ENCODE results near the gene DOCK3.

Gene DOCK3, protein sequence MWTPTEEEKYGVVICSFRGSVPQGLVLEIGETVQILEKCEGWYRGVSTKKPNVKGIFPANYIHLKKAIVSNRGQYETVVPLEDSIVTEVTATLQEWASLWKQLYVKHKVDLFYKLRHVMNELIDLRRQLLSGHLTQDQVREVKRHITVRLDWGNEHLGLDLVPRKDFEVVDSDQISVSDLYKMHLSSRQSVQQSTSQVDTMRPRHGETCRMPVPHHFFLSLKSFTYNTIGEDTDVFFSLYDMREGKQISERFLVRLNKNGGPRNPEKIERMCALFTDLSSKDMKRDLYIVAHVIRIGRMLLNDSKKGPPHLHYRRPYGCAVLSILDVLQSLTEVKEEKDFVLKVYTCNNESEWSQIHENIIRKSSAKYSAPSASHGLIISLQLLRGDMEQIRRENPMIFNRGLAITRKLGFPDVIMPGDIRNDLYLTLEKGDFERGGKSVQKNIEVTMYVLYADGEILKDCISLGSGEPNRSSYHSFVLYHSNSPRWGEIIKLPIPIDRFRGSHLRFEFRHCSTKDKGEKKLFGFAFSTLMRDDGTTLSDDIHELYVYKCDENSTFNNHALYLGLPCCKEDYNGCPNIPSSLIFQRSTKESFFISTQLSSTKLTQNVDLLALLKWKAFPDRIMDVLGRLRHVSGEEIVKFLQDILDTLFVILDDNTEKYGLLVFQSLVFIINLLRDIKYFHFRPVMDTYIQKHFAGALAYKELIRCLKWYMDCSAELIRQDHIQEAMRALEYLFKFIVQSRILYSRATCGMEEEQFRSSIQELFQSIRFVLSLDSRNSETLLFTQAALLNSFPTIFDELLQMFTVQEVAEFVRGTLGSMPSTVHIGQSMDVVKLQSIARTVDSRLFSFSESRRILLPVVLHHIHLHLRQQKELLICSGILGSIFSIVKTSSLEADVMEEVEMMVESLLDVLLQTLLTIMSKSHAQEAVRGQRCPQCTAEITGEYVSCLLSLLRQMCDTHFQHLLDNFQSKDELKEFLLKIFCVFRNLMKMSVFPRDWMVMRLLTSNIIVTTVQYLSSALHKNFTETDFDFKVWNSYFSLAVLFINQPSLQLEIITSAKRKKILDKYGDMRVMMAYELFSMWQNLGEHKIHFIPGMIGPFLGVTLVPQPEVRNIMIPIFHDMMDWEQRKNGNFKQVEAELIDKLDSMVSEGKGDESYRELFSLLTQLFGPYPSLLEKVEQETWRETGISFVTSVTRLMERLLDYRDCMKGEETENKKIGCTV (N-terminal part only)

DNA sequence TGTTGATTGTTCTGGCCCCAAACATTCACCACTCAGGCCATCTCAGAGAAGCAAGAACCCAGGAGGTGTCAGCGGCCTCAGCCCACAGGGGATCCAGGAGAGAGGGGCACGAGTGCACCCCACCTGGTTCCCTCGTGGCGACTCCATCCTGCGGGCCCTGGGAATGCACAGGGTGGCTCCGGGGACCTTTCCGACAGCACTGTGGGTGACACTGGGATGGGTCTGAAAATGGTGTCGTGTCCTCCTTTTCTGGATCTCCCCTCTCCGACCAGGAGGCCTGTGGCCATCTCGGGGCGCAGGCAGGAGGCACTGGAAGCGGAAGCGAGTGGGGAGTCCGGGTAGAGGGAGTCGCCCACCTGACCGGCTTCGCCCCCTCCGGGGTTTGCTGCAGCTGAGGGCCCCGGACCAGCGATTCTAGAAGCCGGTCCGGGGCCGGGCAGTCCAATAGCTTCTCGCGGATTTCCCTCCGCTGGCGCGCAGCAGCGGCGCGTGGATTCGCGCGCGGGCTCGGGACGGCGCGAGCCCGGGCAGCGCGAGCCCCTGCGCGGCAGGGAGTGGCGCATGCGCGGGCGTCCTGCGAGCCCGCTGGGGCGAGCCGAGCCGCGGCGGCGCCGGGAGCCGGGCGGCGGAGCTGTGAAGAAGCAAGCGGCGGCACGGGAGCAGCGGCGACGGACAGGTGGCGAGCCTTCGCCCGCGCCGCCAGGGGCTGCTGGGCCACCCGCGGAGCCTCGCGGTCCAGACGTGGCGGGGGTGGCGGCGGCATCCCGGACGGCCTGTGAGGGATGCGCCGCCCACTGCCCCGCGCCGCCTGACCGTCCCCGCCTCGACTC, at the start of gene DOCK3:
Gene DOCK3, plus strand, starts transcription at position 579 of the 830 bp plus-strand sequence. CDS start 337 bp downstream, outside the sequence.
- peak; percentile 69 to 92 (median 82) for DNase-seq

DNA sequence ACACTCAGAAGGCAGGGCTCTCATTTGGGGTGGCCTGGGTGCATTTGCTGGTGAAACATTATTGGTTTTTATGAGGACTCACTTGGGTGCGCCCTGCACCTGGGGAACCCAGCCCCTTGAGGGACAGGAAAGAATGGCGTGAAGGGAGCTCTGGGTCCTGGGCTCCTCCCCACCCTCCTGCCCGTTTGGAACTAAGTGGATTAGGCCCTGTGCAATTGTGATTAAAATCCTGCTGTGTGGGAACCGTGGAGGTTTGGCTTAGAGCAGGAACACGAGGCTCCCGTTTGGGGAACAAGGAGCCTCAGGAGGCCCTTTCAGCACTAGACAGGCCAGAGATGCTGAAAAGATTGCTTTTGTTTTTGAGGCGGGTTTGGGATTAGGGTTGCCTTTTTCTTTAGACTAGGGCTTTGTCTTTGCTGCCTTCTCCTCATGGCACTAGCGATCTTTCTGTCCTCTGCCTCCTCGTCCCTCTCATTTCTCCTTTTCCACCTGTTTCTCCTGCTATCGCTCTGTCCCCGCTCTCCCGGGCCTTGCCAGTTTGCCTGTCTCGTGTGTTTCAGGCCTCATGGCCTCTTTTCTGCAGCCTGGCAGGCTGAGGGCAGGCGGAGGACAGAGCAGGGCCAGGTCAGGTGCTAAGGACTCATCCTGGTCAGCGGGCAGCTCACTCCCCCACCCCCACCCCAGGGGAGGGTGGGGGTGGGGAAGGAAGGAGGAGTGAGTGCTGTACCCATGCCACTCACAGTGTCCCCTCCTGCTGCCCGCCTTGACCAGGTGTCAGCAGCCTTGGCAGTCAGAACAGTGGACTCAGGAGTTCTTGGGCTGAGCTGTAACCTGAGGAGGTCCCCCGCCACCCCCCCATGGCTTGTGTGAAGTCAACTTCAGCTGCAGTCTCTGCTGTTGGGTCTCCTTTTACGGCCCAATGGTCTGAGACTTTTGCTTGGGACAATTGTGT, 49.2 kb upstream of the DOCK3 start:
- DNase-seq: no peak

GRCh38 chr3:50626401-50626800, 48.3 kb upstream of the DOCK3 start:
- no peak for DNase-seq

GRCh38 chr3:50627407-50628051, 47.2 kb upstream of the DOCK3 start:
- peak; percentile 88 to 94 (median 90) for DNase-seq

GRCh38 chr3:50628601-50629000, 46.1 kb upstream of the DOCK3 start:
- no peak for DNase-seq

- DNase-seq: no peak
Measured at GRCh38 chr3:50630394-50630793, 44.3 kb upstream of the DOCK3 start.

DNA sequence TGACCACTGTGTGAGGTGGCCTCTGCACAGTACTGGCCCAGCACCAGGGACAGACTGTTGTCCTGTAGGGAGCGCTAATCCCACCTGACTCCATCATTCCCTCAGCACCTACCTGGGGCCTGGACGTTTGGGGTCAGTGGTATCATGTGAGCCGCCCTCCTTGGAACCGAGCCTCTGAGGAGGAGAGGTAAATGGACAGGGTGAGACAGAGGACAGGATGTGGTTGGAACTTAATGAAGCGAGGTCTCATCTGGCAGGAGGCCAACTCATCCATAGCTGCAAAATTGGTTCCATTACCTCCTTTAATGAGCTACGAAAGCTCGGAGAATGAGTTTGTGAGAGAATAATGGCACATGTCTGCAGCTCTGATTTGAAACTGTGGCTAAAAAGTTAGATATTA, 43.9 kb upstream of the DOCK3 start:
- no peak for DNase-seq

- peak; percentile 67 to 74 (median 73) for DNase-seq
Measured at GRCh38 chr3:50632450-50632849, 42.3 kb upstream of the DOCK3 start.

DNA sequence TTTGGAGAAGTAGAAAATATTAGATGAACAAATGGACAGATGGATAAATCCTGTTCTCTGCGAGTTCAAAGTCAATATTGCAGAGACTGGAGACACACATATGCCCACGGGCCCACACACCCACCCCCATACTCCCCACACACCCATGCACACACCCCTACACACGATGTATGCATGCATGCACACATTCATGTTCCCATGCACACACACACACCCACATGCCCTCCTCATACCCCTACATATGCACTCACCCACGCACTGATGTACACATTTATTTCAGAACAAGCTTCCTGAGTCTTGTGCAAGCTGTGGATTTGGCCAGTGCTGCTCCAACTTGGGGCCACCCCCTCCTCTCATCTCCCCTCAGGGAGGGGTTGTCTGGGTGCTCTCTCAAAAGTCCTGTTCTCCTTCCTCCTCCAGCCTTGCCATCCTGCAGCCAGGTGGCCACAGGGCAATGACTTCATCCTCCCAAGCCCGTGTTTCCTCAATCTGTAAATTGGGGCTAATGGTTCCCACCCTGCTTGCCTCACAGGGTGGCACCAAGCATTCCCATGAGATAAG, 41.4 kb upstream of the DOCK3 start:
- DNase-seq: peak in 1 of 3 donors; percentile 33

DNA sequence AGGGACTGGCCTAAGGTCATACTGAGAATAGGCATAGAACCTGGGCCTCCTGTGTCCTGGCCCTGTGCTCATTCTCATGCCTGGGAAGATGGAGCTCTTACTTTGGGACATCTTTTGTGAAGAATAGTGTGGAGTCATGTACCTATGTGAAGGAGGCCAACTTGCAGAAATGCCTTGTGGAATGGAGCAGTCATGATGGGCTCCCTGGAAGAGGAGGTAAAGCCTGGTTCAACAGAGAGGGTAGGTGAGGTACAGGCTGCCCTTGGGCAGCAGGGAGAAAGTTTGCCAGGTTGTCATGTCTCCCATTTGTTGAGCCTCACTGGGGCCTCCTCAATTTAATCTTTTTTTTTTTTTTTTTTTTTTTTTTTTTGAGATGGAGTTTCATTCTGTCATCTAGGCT, 39.7 kb upstream of the DOCK3 start:
- DNase-seq: no peak

DNA sequence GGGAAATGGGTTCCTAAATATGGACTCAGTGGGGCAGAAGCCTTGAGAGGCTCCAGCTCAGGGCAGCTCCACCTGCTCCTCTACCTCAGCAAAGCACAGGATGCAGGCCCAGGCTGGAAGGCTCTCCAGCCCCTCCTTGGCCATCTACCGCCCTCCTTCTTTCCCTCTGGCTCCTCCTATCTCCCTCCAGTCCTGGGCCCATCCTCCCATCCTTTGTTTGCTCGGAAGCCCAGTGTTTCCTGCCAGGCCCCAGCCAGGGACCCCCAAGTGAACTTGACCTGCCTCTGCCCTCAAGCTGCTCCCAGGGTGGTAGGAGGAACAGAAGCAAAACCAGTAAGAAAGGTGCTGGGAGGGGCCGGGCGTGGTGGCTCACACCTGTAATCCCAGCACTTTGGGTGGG, 37.7 kb upstream of the DOCK3 start:
- DNase-seq: no peak

DNA sequence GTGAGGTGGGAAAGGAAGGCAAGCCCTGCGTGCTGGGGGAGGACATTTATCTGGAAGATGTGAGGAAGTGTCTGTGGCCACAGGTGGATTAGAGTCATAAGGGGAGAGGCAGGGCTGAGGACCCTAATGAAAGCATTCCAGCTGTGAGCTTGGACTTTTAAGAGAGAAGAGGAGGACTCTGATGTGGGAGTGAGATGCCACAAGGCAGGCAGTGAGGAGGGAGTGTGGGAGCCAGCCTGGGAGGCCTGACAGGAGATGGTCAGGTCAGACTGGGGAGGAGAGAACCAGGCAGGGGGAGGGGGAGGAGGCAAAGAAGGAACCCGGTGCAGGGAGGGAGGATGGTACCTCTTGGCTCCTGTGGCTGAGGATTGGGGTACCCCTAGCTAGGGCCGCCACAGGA, 36.8 kb upstream of the DOCK3 start:
- no peak for DNase-seq

- peak in 2 of 3 donors; percentile 57 to 60 for DNase-seq
Measured at GRCh38 chr3:50639055-50639494, 35.7 kb upstream of the DOCK3 start.

- no peak for DNase-seq
Measured at GRCh38 chr3:50642382-50642781, 32.3 kb upstream of the DOCK3 start.

DNA sequence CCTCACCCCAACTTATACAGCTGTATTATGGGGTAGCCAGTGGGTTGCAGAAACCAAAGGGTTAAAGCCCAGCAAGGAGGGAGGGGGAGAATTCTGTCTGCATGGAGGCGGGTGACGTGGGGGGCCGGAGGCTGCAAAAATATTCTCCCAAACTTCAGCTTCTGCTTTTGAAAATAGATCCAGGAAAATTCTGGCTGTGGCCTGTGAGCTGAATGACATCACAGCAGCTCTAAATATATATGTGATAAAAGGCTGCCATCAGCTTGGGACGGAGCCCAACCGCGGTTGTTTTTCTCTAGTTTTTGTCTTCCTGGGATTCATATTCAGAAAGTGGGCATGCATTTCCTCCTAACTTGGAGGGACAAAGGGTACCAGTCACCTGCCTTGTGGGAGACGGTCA, 30.2 kb upstream of the DOCK3 start:
- peak in 2 of 3 donors; percentile 36 to 40 for DNase-seq

DNA sequence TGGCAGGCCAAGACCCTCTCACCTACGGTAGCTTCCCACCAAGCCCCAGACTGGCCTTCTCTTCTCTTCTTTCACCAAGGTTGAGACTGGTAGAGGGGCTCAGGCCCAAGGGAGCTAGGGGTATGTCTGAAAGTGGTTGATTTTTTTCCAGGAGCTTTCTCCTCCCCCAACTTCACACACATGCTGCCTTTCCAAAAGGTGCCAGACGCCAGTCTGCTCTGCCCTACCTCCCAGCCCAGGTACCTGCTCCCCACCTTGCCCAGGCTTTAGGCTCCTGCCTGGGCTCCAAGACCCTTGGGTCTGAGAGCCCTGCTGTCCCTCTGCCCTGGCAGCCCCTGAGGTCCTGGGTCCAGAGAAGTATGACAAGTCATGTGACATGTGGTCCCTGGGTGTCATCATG, 29.3 kb upstream of the DOCK3 start:
- DNase-seq: no peak

DNA sequence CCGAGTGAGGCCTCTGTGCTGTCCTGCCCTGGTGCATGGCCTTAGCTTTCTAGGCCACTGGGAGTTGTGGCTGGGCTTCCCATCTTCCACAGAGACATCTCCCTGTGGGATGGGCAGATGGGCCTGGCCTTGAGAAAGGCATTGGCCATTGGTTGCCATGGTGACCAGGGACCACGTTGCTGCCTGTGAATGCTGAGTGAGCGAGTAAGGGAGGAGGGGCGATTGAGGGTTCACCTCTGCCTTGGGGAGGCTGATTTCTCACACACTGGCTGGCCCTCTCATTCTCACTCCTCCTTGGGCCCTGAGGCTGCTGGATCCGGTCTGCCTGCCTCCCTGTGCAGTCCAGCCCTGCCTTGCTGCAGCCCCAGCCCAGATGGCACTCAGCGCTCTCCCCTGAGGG, 26.4 kb upstream of the DOCK3 start:
- no peak for DNase-seq

GRCh38 chr3:50648944-50649343, 25.8 kb upstream of the DOCK3 start:
- no peak for DNase-seq

DNA sequence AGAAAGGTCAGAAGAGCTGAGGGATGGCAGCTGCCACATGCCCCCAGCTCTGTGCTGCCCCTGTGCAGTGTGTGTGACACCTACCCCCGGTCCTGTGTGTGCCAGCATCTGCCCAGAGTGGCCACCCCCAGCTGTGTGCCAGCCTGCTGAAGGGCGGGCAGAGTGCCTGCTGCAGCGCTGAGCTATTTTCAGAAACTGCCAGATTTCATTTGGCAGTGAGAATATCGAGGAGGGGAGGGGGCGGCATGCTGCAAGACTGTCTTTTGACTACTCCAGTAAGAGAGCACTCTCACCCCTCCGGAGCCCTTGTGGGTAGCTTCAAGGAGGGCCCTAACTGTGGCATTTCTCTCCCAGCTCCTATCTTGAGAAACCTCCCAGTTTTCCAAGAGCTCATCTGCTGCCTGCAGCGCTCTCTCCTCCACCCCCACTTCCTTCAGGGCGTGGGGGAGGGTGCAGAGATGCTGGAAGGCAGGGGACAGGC, 25.2 kb upstream of the DOCK3 start:
- DNase-seq: no peak

DNA sequence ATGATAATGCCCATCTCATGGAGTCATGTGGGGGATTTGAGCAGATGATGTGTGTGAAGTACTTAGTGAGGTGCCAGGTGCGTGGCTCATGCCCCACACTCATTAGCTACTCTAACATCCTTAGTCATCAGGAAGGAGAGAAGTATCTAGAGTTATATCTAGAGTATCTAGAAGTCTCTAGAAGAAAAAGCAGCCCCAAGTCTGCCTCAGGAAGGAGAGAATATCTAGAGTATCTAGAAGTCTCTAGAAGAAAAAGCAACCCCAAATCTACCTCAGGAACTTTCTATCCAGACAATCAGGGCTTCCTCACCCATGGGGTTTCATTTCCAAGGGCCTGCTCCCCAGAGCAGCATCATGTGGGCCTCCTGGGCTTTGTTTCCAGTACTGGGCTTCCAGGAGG, 24.7 kb upstream of the DOCK3 start:
- no peak for DNase-seq
